SK-N-SH (cell line): ENCODE results near the gene CTCFL. TPM values are rescaled to one million over a fixed set of nuclear protein-coding genes. Genes with fewer than 3 reads are reported as not detected.

Experiments used
- CTCF ChIA-PET: fragments of 300-600, 350-600 bp; formaldehyde crosslinking; extraction: SDS; loops from one replicate; lab custom pipeline; 2021; lab: Yijun Ruan, JAX
- POLR2A ChIA-PET: fragments of 350-600 bp; sonication (Branson Sonifier 250); formaldehyde crosslinking; extraction: SDS; loops from one replicate; lab custom pipeline; 2020; ENCODE audit warnings: antibody characterized with exemption, inconsistent platforms; lab: Yijun Ruan, JAX
- DNase-seq: peaks from one replicate; pipeline ENCODE4 v3.0.0; 2012
- H2AFZ ChIP-seq: fragments of 200-600 bp; sonication (generic); 2 replicates; pipeline ENCODE4 v1.8.1; 2016; ENCODE audit warnings: antibody characterized with exemption, mild to moderate bottlenecking, low read depth
- H3F3A ChIP-seq: fragments of 200-600 bp; sonication (generic); replicated peaks from 2 replicates; pipeline ENCODE3; 2016; ENCODE audit warnings: antibody characterized with exemption, mild to moderate bottlenecking; ENCODE audit not compliant: insufficient read depth
- H3K27ac ChIP-seq, 2 experiments: fragments of 200-500 bp in 1 of 2; fragments of 200-600 bp in 1 of 2; sonication (Bioruptor generic) in 1 of 2; sonication (generic), shearing (Covaris generic) in 1 of 2; 2 replicates each; pipeline versions ENCODE4 v1.5.1 to v1.6.1; 2014 to 2016; ENCODE audit warnings: low read depth in 2 of 2, inconsistent platforms in 1 of 2, low read length in 1 of 2, mild to moderate bottlenecking in 1 of 2, mixed read lengths in 1 of 2
- H3K27me3 ChIP-seq: fragments of 200-600 bp; sonication (generic), shearing (Covaris generic); 2 replicates; pipeline ENCODE4 v1.6.1; 2016; ENCODE audit warnings: mixed run types; ENCODE audit not compliant: insufficient read depth
- H3K36me3 ChIP-seq, 2 experiments: fragments of 200-500 bp in 1 of 2; fragments of 200-600 bp in 1 of 2; sonication (Bioruptor generic) in 1 of 2; sonication (generic) in 1 of 2; replicated peaks in 1 of 2; 2 replicates each; pipeline versions ENCODE3 to v1.5.1; 2014 to 2016; ENCODE audit warnings: low read length in 1 of 2, mild to moderate bottlenecking in 1 of 2; ENCODE audit not compliant: insufficient read depth in 2 of 2, control insufficient read depth in 1 of 2
- H3K4me1 ChIP-seq, 2 experiments: fragments of 200-500 bp in 1 of 2; fragments of 200-600 bp in 1 of 2; sonication (Bioruptor generic) in 1 of 2; sonication (generic), shearing (Covaris generic) in 1 of 2; 2 replicates each; pipeline versions ENCODE4 v1.5.1 to v1.6.1; 2014 to 2016; ENCODE audit warnings: low read depth in 1 of 2, low read length in 1 of 2, mixed run types in 1 of 2; ENCODE audit not compliant: insufficient read depth in 2 of 2, control insufficient read depth in 1 of 2
- H3K4me2 ChIP-seq: fragments of 200-600 bp; sonication (generic), shearing (Covaris generic); 2 replicates; pipeline ENCODE4 v1.6.1; 2017; ENCODE audit warnings: mixed run types
- H3K4me3 ChIP-seq, 2 experiments: fragments of 200-500 bp in 1 of 2; fragments of 200-600 bp in 1 of 2; sonication (Bioruptor generic) in 1 of 2; sonication (generic), shearing (Covaris generic) in 1 of 2; 2 replicates each; pipeline versions ENCODE4 v1.5.1 to v1.8.1; 2014 to 2016; ENCODE audit warnings: low read depth in 2 of 2, inconsistent platforms in 1 of 2, low read length in 1 of 2, mild to moderate bottlenecking in 1 of 2, mixed read lengths in 1 of 2, moderate library complexity in 1 of 2
- H3K79me2 ChIP-seq: fragments of 200-600 bp; sonication (generic); 2 replicates; pipeline ENCODE4 v1.8.1; 2017; ENCODE audit warnings: mild to moderate bottlenecking; ENCODE audit not compliant: insufficient read depth
- H3K9ac ChIP-seq: fragments of 200-600 bp; sonication (generic); 2 replicates; pipeline ENCODE4 v1.6.1; 2017; ENCODE audit warnings: mixed run types
- H3K9me2 ChIP-seq: fragments of 200-600 bp; sonication (generic); 2 replicates; pipeline ENCODE4 v1.6.1; 2017; ENCODE audit warnings: mixed run types
- H3K9me3 ChIP-seq: fragments of 200-600 bp; sonication (generic); 2 replicates; pipeline ENCODE4 v1.6.1; 2017; ENCODE audit warnings: mixed run types, mild to moderate bottlenecking, moderate library complexity
- H4K20me1 ChIP-seq: fragments of 200-600 bp; sonication (generic); 2 replicates; pipeline ENCODE4 v1.6.1; 2017; ENCODE audit warnings: mild to moderate bottlenecking, mixed run types; ENCODE audit not compliant: insufficient read depth
- CHD2 ChIP-seq: fragments of 150-350 bp; IDR thresholded peaks from 2 replicates; pipeline ENCODE4 v1.6.1; 2018; ENCODE audit warnings: low read length; ENCODE audit not compliant: partially characterized antibody
- ELF1 ChIP-seq: IDR thresholded peaks from 2 replicates; pipeline ENCODE4 v1.4.0; 2012
- FOXJ3 ChIP-seq: sonication (generic); formaldehyde crosslinking; IDR thresholded peaks from 2 replicates; pipeline ENCODE4 v1.5.1; 2020; ENCODE audit warnings: mild to moderate bottlenecking, missing genetic modification reagents
- FOXM1 ChIP-seq: IDR thresholded peaks from 2 replicates; pipeline ENCODE4 v1.4.0; 2012; ENCODE audit warnings: low read depth, mild to moderate bottlenecking
- GABPA ChIP-seq: IDR thresholded peaks from 2 replicates; pipeline ENCODE4 v1.4.0; 2012; ENCODE audit warnings: low read depth, mild to moderate bottlenecking
- GATA2 ChIP-seq: sonication (generic); formaldehyde crosslinking; IDR thresholded peaks from 2 replicates; pipeline ENCODE4 v1.5.0; 2020; ENCODE audit warnings: mild to moderate bottlenecking, missing genetic modification reagents
- JUND ChIP-seq: IDR thresholded peaks from 2 replicates; pipeline ENCODE4 v1.4.0; 2012
- MXI1 ChIP-seq: IDR thresholded peaks from 2 replicates; pipeline ENCODE4 v1.6.1; 2012; ENCODE audit warnings: mild to moderate bottlenecking, low read depth, low read length, improper control_type of control experiment
- RAD21 ChIP-seq: IDR thresholded peaks from 2 replicates; pipeline ENCODE4 v1.6.1; 2012; ENCODE audit warnings: mild to moderate bottlenecking, low read length
- RCOR1 ChIP-seq: fragments of 150-350 bp; IDR thresholded peaks from 2 replicates; pipeline ENCODE4 v1.6.1; 2017; ENCODE audit warnings: antibody characterized with exemption, low read length
- RXRA ChIP-seq: IDR thresholded peaks from 2 replicates; pipeline ENCODE4 v1.4.0; 2012; ENCODE audit warnings: low read depth, mild to moderate bottlenecking, borderline replicate concordance
- SIN3A ChIP-seq: IDR thresholded peaks from 2 replicates; pipeline ENCODE4 v1.6.1; 2012; ENCODE audit warnings: low read depth, mild to moderate bottlenecking, low read length, moderate library complexity, borderline replicate concordance
- SMC3 ChIP-seq: IDR thresholded peaks from 2 replicates; pipeline ENCODE4 v1.6.1; 2012; ENCODE audit warnings: low read depth, low read length, improper control_type of control experiment
- TAF1 ChIP-seq: IDR thresholded peaks from 2 replicates; pipeline ENCODE4 v1.6.1; 2012; ENCODE audit warnings: low read depth, mild to moderate bottlenecking, low read length, moderate library complexity, borderline replicate concordance
- TCF12 ChIP-seq: IDR thresholded peaks from 2 replicates; pipeline ENCODE4 v1.4.0; 2012
- TEAD4 ChIP-seq: IDR thresholded peaks from 2 replicates; pipeline ENCODE4 v1.4.0; 2012; ENCODE audit warnings: mild to moderate bottlenecking, borderline replicate concordance; ENCODE audit not compliant: insufficient read depth
- ZBTB33 ChIP-seq: IDR thresholded peaks from 2 replicates; pipeline ENCODE4 v1.4.0; 2012; ENCODE audit warnings: low read depth, borderline replicate concordance
- WGBS: methylation state at CpG from one replicate; pipeline ENCODE4 v1.1.6; 2017; ENCODE audit warnings: low lambda C conversion rate; 5-methylcytosine and 5-hydroxymethylcytosine counted together
- polyA plus RNA-seq, 3 experiments: library from polyadenylated mRNA; depleted of rRNA; stranded (reverse); fragments of >200 nt; gene quantifications; 2 replicates each; pipeline ENCODE4 v1.2.3, GENCODE V29; 2012
- TF ChIP-seq, protein P1 (sequence below): fragments of 200-600 bp; sonication (generic); IDR thresholded peaks from 2 replicates; pipeline ENCODE4 v1.6.1; 2017; ENCODE audit warnings: antibody characterized with exemption, mild to moderate bottlenecking, moderate library complexity
- TF ChIP-seq, protein P2 (sequence below): IDR thresholded peaks from 2 replicates; pipeline ENCODE4; 2012

Gene CTCFL
- polyA plus RNA-seq, 1 of the 3 experiments (the other 2 are of a cell fraction), result not detected

- Histone ChIP-seq H3K9me3 (no peaks in the 10 kb centered on the region), H3K4me2 (no peak overlapping the region), H3K9me2 (no peaks in the 10 kb centered on the region), H3K27me3 (peaks cover 6% of the 10 kb centered on the region; the same call in 1 of the 2 replicates), H2AFZ (no peak overlapping the region), H4K20me1 (no peaks in the 10 kb centered on the region), H3K36me3 (no peaks in the 10 kb centered on the region), H3K9ac (no peak overlapping the region), H3K4me1 (no peaks in the 10 kb centered on the region; a peak in 1 of 4 replicates), H3K79me2 (no peaks in the 10 kb centered on the region), H3K4me3 (no peak overlapping the region), H3K27ac (no peak overlapping the region), H3F3A (no peaks in the 10 kb centered on the region)
- POLR2A ChIA-PET, result no interaction called here
- TF ChIP-seq CHD2 (no peak), ELF1 (no peak), TAF1 (no peak), GABPA (no peak), RAD21 (no peak), JUND (no peak), ZBTB33 (no peak)
- TF ChIP-seq, protein P1, sequence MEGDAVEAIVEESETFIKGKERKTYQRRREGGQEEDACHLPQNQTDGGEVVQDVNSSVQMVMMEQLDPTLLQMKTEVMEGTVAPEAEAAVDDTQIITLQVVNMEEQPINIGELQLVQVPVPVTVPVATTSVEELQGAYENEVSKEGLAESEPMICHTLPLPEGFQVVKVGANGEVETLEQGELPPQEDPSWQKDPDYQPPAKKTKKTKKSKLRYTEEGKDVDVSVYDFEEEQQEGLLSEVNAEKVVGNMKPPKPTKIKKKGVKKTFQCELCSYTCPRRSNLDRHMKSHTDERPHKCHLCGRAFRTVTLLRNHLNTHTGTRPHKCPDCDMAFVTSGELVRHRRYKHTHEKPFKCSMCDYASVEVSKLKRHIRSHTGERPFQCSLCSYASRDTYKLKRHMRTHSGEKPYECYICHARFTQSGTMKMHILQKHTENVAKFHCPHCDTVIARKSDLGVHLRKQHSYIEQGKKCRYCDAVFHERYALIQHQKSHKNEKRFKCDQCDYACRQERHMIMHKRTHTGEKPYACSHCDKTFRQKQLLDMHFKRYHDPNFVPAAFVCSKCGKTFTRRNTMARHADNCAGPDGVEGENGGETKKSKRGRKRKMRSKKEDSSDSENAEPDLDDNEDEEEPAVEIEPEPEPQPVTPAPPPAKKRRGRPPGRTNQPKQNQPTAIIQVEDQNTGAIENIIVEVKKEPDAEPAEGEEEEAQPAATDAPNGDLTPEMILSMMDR, result no peak
- DNase-seq, result no peak
- CTCF ChIA-PET, result interaction anchor here (0.9 to 1.4 kb wide), 2 partner anchors 101 to 115 kb away, joined by 3 to 4 read pairs; no protein-coding TSS in a partner anchor
- WGBS, result 69% methylated on average over 6 of the region's 6 CpGs
Measured at GRCh38 chr20:57482796-57483195, 42.1 kb downstream of the CTCFL start.

- H3K9me2 ChIP-seq, result no peaks in the 10 kb centered on the region
- WGBS, result 76% methylated on average over 8 of the region's 11 CpGs
- H3K27ac ChIP-seq, result no peak overlapping the region
- no peak overlapping the region for H3K9ac ChIP-seq
- H3K9me3 ChIP-seq, result no peaks in the 10 kb centered on the region
- no peaks in the 10 kb centered on the region for H3K36me3 ChIP-seq
- no peaks in the 10 kb centered on the region; a peak in 1 of 4 replicates for H3K4me1 ChIP-seq
- H3K4me3 ChIP-seq, result no peak overlapping the region
- no peaks in the 10 kb centered on the region for H3K79me2 ChIP-seq
- no peaks in the 10 kb centered on the region for H4K20me1 ChIP-seq
- CTCF ChIA-PET, result interaction anchor here (0.9 to 1.9 kb wide), 4 partner anchors 13 to 116 kb away, joined by 3 to 13 read pairs (median 6); no protein-coding TSS in a partner anchor
- POLR2A ChIA-PET, result no interaction called here
- H3F3A ChIP-seq, result no peaks in the 10 kb centered on the region
- H2AFZ ChIP-seq, result no peak overlapping the region
- H3K4me2 ChIP-seq, result no peak overlapping the region
- no peak for TF ChIP-seq RAD21
- no peak for TF ChIP-seq MXI1
- no peak for TF ChIP-seq RCOR1
- TF ChIP-seq FOXM1, result no peak
- no peak for TF ChIP-seq GABPA
- no peak for TF ChIP-seq ZBTB33
- no peak for TF ChIP-seq SMC3
- no peak for TF ChIP-seq FOXJ3
- no peak for TF ChIP-seq CHD2
- no peak for TF ChIP-seq TEAD4
- TF ChIP-seq SIN3A, result no peak
- TF ChIP-seq TCF12, result no peak
- TF ChIP-seq, protein P2, sequence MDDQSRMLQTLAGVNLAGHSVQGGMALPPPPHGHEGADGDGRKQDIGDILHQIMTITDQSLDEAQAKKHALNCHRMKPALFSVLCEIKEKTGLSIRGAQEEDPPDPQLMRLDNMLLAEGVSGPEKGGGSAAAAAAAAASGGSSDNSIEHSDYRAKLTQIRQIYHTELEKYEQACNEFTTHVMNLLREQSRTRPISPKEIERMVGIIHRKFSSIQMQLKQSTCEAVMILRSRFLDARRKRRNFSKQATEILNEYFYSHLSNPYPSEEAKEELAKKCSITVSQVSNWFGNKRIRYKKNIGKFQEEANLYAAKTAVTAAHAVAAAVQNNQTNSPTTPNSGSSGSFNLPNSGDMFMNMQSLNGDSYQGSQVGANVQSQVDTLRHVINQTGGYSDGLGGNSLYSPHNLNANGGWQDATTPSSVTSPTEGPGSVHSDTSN, result no peak
- no peak for TF ChIP-seq GATA2
- TF ChIP-seq RXRA, result no peak
- no peak for DNase-seq
- peaks cover 6% of the 10 kb centered on the region; the same call in 1 of the 2 replicates for H3K27me3 ChIP-seq
Measured at GRCh38 chr20:57482148-57482547, 42.8 kb downstream of the CTCFL start.
